Occipital lobe (tissue), 2 donors: Measurements from ENCODE around the gene MROH7. TPM values are rescaled to one million over a fixed set of nuclear protein-coding genes. Genes with fewer than 3 reads are reported as not detected.
"Not testable (repeated sequence)": the region's sequence is repeated elsewhere in the genome, so short reads cannot be mapped to it uniquely, and the experiment has no call there.

Experiments used
- DNase-seq: peaks from one replicate; lab custom pipeline; 2025; lab: John Stamatoyannopoulos, UW
- total RNA-seq: library from RNA; depleted of rRNA; stranded (reverse); fragments of >200 nt; gene quantifications from one replicate; pipeline ENCODE4 v1.2.3, GENCODE V29; 2014

Gene MROH7
- total RNA-seq, 1 donor from 2014 or later, result 1.4 TPM

GRCh38 chr1:54609301-54609921, 32.2 kb upstream of the MROH7 start:
- DNase-seq, result peak; percentile 22

GRCh38 chr1:54610048-54610447, 31.5 kb upstream of the MROH7 start:
- no peak for DNase-seq

GRCh38 chr1:54610601-54611580, 30.7 kb upstream of the MROH7 start:
- no peak for DNase-seq

- no peak for DNase-seq
Observed at GRCh38 chr1:54611621-54612020, 30.0 kb upstream of the MROH7 start.

GRCh38 chr1:54614024-54614423, 27.6 kb upstream of the MROH7 start:
- no peak for DNase-seq

- no peak for DNase-seq
Observed at GRCh38 chr1:54614563-54614962, 27.0 kb upstream of the MROH7 start.

- no peak for DNase-seq
Observed at GRCh38 chr1:54615531-54616279, 25.9 kb upstream of the MROH7 start.

- DNase-seq, result no peak
Observed at GRCh38 chr1:54619749-54620148, 21.8 kb upstream of the MROH7 start.

GRCh38 chr1:54623216-54624007, 18.2 kb upstream of the MROH7 start, which contains the start of gene FAM151A:
Gene FAM151A, minus strand, starts transcription at chr1:54623525. Its CDS starts 130 bp downstream, at chr1:54623395.
- no peak for DNase-seq

- DNase-seq, result no peak
Observed at GRCh38 chr1:54624466-54625464, 16.8 kb upstream of the MROH7 start.

GRCh38 chr1:54627196-54627595, 14.4 kb upstream of the MROH7 start:
- no peak for DNase-seq

- not testable (repeated sequence) for DNase-seq
Observed at GRCh38 chr1:54635804-54636203, 5.8 kb upstream of the MROH7 start.

GRCh38 chr1:54636461-54637446, 4.8 kb upstream of the MROH7 start:
- DNase-seq, result not testable (repeated sequence)

- no peak for DNase-seq
Observed at GRCh38 chr1:54640361-54640760, 1.2 kb upstream of the MROH7 start.

GRCh38 chr1:54643736-54644135, 2.1 kb downstream of the MROH7 start:
- no peak for DNase-seq

GRCh38 chr1:54645806-54646676, 4.5 kb downstream of the MROH7 start:
- DNase-seq, result no peak

- no peak for DNase-seq
Observed at GRCh38 chr1:54649130-54649898, 7.7 kb downstream of the MROH7 start.
